ENCODE data around the gene CLDN9.

CLDN9 gene

GRCh38 chr16:3020604-3021448 is 8.1 kb downstream of the CLDN9 start:
- peak; percentile 29 for ATAC-seq
- TF ChIP-seq BACH2 (CRISPR knock-in tag; IDR thresholded peaks at IDR 0.05; ENCODE audit: borderline replicate concordance) (no peak), CREB5 (CRISPR knock-in tag; IDR thresholded peaks at IDR 0.05; ENCODE audit: low read depth) (peak; percentile 73; the same call in 1 of the 2 replicates), PATZ1 (CRISPR knock-in tag; IDR thresholded peaks at IDR 0.05; ENCODE audit: borderline replicate concordance) (peak; percentile 98), TSHZ2 (CRISPR knock-in tag; IDR thresholded peaks at IDR 0.05) (no peak), ISL1 (CRISPR knock-in tag; IDR thresholded peaks at IDR 0.05) (0 out of 2 replicates have a peak, but pooled peaks have one; percentile 13), SNAI2 (CRISPR knock-in tag; IDR thresholded peaks at IDR 0.05) (no peak), ZNF70 (CRISPR knock-in tag; IDR thresholded peaks at IDR 0.05) (no peak), ZC3H10 (CRISPR knock-in tag; IDR thresholded peaks at IDR 0.05) (peak; percentile 30; the same call in 1 of the 2 replicates), CSDC2 (CRISPR knock-in tag; IDR thresholded peaks at IDR 0.05) (0 out of 2 replicates have a peak, but pooled peaks have one; percentile 12), ZFP3 (CRISPR knock-in tag; IDR thresholded peaks at IDR 0.05) (no peak), PPARA (CRISPR knock-in tag; IDR thresholded peaks at IDR 0.05; ENCODE audit: borderline replicate concordance) (no peak), GLIS3 (CRISPR knock-in tag; IDR thresholded peaks at IDR 0.05) (peak; percentile 88)

DNA sequence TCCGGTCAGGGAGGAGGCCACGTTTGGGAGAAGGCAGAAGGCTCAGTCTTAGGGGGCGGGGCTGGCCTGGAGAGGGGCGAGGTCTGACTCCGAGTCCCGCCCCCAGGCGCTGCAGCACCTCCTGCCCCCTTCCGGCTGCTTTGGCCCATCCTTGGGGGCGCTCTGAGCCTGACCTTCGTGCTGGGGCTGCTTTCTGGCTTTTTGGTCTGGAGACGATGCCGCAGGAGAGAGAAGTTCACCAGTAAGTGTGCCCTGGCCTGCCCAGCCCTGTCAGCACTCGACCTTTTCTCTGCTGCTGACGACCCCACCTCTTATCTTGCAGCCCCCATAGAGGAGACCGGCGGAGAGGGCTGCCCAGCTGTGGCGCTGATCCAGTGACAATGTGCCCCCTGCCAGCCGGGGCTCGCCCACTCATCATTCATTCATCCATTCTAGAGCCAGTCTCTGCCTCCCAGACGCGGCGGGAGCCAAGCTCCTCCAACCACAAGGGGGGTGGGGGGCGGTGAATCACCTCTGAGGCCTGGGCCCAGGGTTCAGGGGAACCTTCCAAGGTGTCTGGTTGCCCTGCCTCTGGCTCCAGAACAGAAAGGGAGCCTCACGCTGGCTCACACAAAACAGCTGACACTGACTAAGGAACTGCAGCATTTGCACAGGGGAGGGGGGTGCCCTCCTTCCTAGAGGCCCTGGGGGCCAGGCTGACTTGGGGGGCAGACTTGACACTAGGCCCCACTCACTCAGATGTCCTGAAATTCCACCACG is 8.9 kb downstream of the CLDN9 start:
- TF ChIP-seq SNAI2 (CRISPR knock-in tag; IDR thresholded peaks at IDR 0.05), result no peak
- TF ChIP-seq PPARA (CRISPR knock-in tag; IDR thresholded peaks at IDR 0.05; ENCODE audit: borderline replicate concordance), result no peak
- TF ChIP-seq ARNTL (CRISPR knock-in tag; IDR thresholded peaks at IDR 0.05; ENCODE audit: borderline replicate concordance, low read depth), result no peak
- TF ChIP-seq RARB (CRISPR knock-in tag; IDR thresholded peaks at IDR 0.05), result no peak
- peak; percentile 41 for ATAC-seq

DNA sequence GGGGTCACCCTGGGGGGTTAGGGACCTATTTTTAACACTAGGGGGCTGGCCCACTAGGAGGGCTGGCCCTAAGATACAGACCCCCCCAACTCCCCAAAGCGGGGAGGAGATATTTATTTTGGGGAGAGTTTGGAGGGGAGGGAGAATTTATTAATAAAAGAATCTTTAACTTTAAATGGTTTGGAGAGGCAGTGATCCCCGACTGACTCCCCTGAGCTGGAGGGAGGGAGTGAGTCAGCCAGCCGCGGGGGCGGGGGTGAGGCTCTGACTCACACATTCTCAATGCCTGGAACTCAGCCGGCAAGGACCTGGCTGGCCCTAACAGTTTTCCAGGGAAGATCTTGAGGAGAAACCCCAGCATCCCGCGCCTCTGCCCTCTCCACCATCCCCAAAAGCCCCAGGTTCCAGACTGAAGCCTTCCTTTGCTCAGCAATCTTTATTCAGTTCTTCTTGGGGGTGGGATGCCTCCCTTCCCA is 9.5 kb downstream of the CLDN9 start:
- TF ChIP-seq PATZ1 (CRISPR knock-in tag; IDR thresholded peaks at IDR 0.05; ENCODE audit: borderline replicate concordance), result peak; percentile 90; the same call in 1 of the 2 replicates
- TF ChIP-seq GLIS3 (CRISPR knock-in tag; IDR thresholded peaks at IDR 0.05), result peak; percentile 11; the same call in 1 of the 2 replicates
- TF ChIP-seq TOX (CRISPR knock-in tag; IDR thresholded peaks at IDR 0.05; ENCODE audit: borderline replicate concordance), result no peak
- no peak for TF ChIP-seq TSHZ2 (CRISPR knock-in tag; IDR thresholded peaks at IDR 0.05)
- no peak for TF ChIP-seq ZNF70 (CRISPR knock-in tag; IDR thresholded peaks at IDR 0.05)
- no peak for TF ChIP-seq SNAI2 (CRISPR knock-in tag; IDR thresholded peaks at IDR 0.05)
- peak; percentile 31 for ATAC-seq

Data from SK-N-SH treated with all-trans-retinoic acid at 6 μM for 48 hours (cell line).